Tibial artery (tissue), 4 donors: ENCODE measurements around the gene ITM2B.

Experiments
- DNase-seq, 2 donors: peaks; one replicate each; pipeline ENCODE4 v3.0.0-alpha.2; 2019
- H3K27ac ChIP-seq, 2 donors: fragments of 200-600 bp; sonication (generic) in 1 of 2; 1 replicate in 1 of 2; 2 replicates in 1 of 2; pipeline ENCODE4 v1.5.1; 2018 to 2019; ENCODE audit warnings: mild to moderate bottlenecking in 1 of 2
- H3K27me3 ChIP-seq, 2 donors: fragments of 200-600 bp; sonication (generic) in 1 of 2; one replicate each; pipeline versions ENCODE4 v1.5.1 to v1.6.0; 2016 to 2019
- H3K36me3 ChIP-seq, 3 donors: fragments of 200-600 bp; sonication (generic) in 2 of 3; one replicate each; pipeline ENCODE4 v1.5.1; 2016 to 2019; ENCODE audit warnings: mild to moderate bottlenecking in 2 of 3
- H3K4me1 ChIP-seq, 4 donors: fragments of 200-600 bp; sonication (generic) in 2 of 4; 1 replicate in 3 of 4; 2 replicates in 1 of 4; pipeline ENCODE4 v1.5.1; 2016 to 2019
- H3K4me3 ChIP-seq, 2 donors: fragments of 200-600 bp; sonication (generic) in 1 of 2; 1 replicate in 1 of 2; 2 replicates in 1 of 2; pipeline ENCODE4 v1.5.1; 2018 to 2019; ENCODE audit warnings: mild to moderate bottlenecking in 2 of 2
- H3K9me3 ChIP-seq, 3 donors: fragments of 200-600 bp; sonication (generic) in 1 of 3; one replicate each; pipeline ENCODE4 v1.5.1; 2016 to 2019
- intact Hi-C: fragments of 100-400 bp; cut with DNase I; formaldehyde crosslinking; loops from one replicate; pipeline ENCODE4 v1.15.0; 2023; ENCODE audit warnings: low total_unique reads
- TF ChIP-seq, protein P1 (sequence below), 2 experiments: fragments of 200-600 bp in 1 of 2; fragments of 450-650 bp in 1 of 2; IDR thresholded peaks; one replicate each; pipeline ENCODE4 v1.5.1; 2017 to 2019; ENCODE audit warnings: antibody characterized with exemption in 2 of 2, mild to moderate bottlenecking in 1 of 2, moderate library complexity in 1 of 2

The ITM2B gene

DNA sequence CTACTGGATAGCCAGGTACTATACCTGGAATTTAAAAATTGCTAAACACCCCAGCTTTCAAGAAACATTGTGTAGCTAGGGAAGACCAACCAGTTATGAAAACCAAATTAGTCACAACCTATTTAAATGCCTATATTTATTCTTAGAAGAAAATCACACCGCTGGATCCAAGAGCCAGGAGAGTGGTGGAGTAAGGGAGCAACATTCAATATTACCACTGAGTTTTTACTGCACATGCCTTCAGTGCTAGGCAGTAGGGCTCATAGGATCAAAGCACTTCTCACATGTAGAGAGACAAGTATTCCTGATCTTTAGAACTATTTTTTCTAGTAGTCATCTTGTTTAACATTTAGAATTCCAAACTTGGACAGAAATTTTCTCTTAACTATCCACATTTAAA, 11.2 kb downstream of the ITM2B start:
- H3K4me1 ChIP-seq, result peaks cover 0 to 92% (median 14%) of the 10 kb centered on the region in 4 donors

DNA sequence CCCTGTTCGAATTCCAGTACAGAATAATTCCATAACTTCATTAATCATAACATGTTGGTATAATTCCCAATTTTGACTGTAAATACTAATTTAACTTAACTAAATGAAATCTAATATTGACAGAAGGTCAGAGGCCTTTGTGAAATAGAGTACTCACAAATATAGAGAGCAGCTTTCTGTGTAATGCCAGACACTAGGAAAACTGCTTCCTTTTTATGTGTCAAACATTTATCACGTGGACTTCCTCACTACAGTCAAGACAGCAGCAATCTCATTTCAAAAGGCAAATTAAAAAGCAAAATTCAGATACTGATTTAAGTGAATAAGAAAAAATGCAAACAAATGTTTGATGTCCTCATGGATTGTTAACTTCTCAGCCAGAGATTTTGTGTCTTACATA, 13.1 kb downstream of the ITM2B start:
- no peak overlapping the region for H3K27ac ChIP-seq
- H3K4me1 ChIP-seq, result peaks cover 0 to 93% (median 10%) of the 10 kb centered on the region in 4 donors

More for the DNA sequence above, 11.2 kb downstream of the ITM2B start:
- H3K36me3 ChIP-seq, result peaks cover 0 to 14% (median 3%) of the 10 kb centered on the region in 3 donors
- no peak for DNase-seq
- H3K27me3 ChIP-seq, result no peaks in the 10 kb centered on the region
- no peak overlapping the region for H3K27ac ChIP-seq
- intact Hi-C loops, result no loop called here
- no peak overlapping the region for H3K4me3 ChIP-seq
- no peaks in the 10 kb centered on the region for H3K9me3 ChIP-seq
- TF ChIP-seq, protein P1, sequence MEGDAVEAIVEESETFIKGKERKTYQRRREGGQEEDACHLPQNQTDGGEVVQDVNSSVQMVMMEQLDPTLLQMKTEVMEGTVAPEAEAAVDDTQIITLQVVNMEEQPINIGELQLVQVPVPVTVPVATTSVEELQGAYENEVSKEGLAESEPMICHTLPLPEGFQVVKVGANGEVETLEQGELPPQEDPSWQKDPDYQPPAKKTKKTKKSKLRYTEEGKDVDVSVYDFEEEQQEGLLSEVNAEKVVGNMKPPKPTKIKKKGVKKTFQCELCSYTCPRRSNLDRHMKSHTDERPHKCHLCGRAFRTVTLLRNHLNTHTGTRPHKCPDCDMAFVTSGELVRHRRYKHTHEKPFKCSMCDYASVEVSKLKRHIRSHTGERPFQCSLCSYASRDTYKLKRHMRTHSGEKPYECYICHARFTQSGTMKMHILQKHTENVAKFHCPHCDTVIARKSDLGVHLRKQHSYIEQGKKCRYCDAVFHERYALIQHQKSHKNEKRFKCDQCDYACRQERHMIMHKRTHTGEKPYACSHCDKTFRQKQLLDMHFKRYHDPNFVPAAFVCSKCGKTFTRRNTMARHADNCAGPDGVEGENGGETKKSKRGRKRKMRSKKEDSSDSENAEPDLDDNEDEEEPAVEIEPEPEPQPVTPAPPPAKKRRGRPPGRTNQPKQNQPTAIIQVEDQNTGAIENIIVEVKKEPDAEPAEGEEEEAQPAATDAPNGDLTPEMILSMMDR (IDR thresholded peaks at IDR 0.05), result no peak

DNA sequence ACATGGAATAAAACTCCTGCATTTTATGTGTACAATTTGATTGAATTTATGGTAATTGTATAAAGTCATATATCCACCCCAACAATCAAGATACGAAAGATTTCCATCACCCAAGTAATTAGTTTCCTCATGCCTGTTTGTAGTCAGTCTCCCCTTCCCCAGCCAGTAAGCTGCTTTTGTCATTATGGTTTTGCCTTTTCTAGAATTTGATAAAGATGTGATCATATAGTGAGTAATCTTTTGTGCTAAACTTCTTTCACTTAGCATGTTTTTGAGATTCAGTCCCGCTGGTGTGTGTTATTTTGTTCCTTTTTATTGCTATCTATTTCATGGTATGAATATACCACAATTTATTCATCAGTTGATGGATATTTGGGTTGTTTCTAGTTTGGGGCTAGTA, 16.0 kb downstream of the ITM2B start:
- H3K36me3 ChIP-seq, result peaks cover 2 to 5% (median 4%) of the 10 kb centered on the region in 3 donors
- intact Hi-C loops, result no loop called here
- H3K27me3 ChIP-seq, result no peaks in the 10 kb centered on the region
- H3K4me1 ChIP-seq, result peaks cover 0 to 92% (median 10%) of the 10 kb centered on the region in 4 donors
- no peak overlapping the region for H3K4me3 ChIP-seq
- TF ChIP-seq, protein P1 (IDR thresholded peaks at IDR 0.05), result no peak
- no peak for DNase-seq
- no peaks in the 10 kb centered on the region for H3K9me3 ChIP-seq
- H3K27ac ChIP-seq, result no peak overlapping the region

More for the DNA sequence above, 13.1 kb downstream of the ITM2B start:
- TF ChIP-seq, protein P1 (IDR thresholded peaks at IDR 0.05), result no peak
- Histone ChIP-seq H3K4me3 (no peak overlapping the region), H3K9me3 (no peaks in the 10 kb centered on the region), H3K36me3 (no peaks in the 10 kb centered on the region), H3K27me3 (no peaks in the 10 kb centered on the region)
- DNase-seq, result no peak
- intact Hi-C loops, result no loop called here

DNA sequence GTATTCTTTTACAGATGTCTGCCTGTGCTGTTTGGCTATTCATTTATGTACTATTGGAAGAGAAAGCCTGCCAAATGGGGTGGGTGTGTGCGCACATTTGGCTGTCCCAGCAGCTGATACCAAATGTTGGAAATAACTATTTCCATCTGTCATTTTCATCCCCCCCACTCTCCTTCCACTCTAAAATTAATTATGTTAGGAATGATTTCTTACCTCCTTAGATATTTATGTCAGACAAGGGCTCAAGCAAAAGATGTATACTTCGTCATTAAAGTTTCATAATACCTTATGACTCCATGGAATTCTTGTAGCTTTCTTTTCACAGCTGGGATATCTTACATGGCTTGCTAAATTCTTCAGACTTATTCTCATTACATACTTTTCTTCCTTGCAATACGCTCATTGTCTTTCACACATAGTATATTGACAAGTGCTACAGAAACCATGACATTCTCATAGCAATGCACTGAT, 18.6 kb downstream of the ITM2B start:
- Histone ChIP-seq H3K36me3 (peaks cover 25 to 31% (median 27%) of the 10 kb centered on the region in 3 donors), H3K9me3 (no peaks in the 10 kb centered on the region), H3K4me3 (no peak overlapping the region), H3K27ac (no peak overlapping the region), H3K4me1 (peaks cover 0 to 75% (median 10%) of the 10 kb centered on the region in 4 donors), H3K27me3 (no peaks in the 10 kb centered on the region)
- DNase-seq, result no peak
- TF ChIP-seq, protein P1 (IDR thresholded peaks at IDR 0.05), result no peak
- intact Hi-C loops, result no loop called here

DNA sequence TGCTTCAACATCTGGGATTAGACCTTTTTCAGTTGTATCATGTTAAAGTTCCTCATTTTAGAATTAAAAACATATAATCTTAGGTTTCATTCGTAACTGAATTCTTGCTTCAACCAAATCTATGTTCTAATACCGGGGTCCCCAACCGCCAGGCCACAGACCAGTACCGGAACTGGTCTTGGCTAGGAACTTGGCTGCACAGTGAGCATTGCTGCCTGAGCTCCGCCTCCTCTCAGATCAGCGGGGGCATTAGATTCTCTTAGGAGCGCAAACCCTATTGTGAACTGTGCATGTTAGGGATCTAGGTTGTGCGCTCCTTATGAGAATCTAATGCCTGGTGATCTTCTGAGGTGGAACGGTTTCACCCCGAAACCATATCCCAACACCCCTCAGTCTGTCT, 19.2 kb downstream of the ITM2B start:
- H3K27ac ChIP-seq, result no peak overlapping the region
- H3K4me1 ChIP-seq, result peaks cover 0 to 69% (median 8%) of the 10 kb centered on the region in 4 donors
- TF ChIP-seq, protein P1 (IDR thresholded peaks at IDR 0.05), result no peak
- intact Hi-C loops, result no loop called here
- no peaks in the 10 kb centered on the region for H3K27me3 ChIP-seq
- no peaks in the 10 kb centered on the region for H3K9me3 ChIP-seq
- peaks cover 30 to 37% (median 31%) of the 10 kb centered on the region in 3 donors for H3K36me3 ChIP-seq
- no peak for DNase-seq
- no peak overlapping the region for H3K4me3 ChIP-seq

DNA sequence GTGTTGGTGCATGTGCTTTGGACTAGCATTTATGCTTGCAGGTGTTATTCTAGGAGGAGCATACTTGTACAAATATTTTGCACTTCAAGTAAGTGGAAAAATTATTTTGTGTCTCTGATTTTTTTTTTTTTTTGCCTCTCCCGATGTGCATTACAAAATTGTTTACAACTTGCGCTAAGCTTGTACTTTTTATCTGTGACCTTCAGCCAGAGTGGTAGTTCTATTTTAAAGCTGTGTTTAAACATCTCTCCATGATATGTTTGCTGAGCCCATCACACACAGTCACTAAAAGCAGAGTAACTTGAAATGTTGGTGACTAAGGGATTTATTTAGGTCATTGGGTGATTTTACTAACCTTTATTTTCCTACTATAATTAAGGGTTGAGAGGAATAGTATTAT, 20.8 kb downstream of the ITM2B start:
- peaks cover 0 to 55% (median 5%) of the 10 kb centered on the region in 4 donors for H3K4me1 ChIP-seq
- intact Hi-C loops, result no loop called here
- H3K27ac ChIP-seq, result no peak overlapping the region

More for the DNA sequence above, 20.8 kb downstream of the ITM2B start:
- no peaks in the 10 kb centered on the region for H3K9me3 ChIP-seq
- TF ChIP-seq, protein P1 (IDR thresholded peaks at IDR 0.05), result no peak
- H3K36me3 ChIP-seq, result peaks cover 43 to 52% (median 47%) of the 10 kb centered on the region in 3 donors
- DNase-seq, result no peak
- H3K4me3 ChIP-seq, result no peak overlapping the region
- H3K27me3 ChIP-seq, result no peaks in the 10 kb centered on the region
